Measurements from ENCODE around the gene CRYBB1. TPM values are rescaled to one million over a fixed set of nuclear protein-coding genes. Genes with fewer than 3 reads are reported as not detected.

The CRYBB1 gene
- total RNA-seq, 1 experiment from 2014 or later, result not detected

GRCh38 chr22:26608129-26608528 is 9.7 kb downstream of the CRYBB1 start:
- DNase-seq (ENCODE audit: low read depth, low spot score) (no peak), ATAC-seq (no peak)
- no TSS peak for BruUV-seq (replicated peaks)
- CTCF ChIA-PET, result no interaction called here
- no peaks in the 10 kb centered on the region for H3K9me3 ChIP-seq (ENCODE audit: control insufficient read depth, insufficient read depth, low read depth, low read length)
- H3K36me3 ChIP-seq (ENCODE audit: control insufficient read depth, insufficient read depth, low read length), result no peaks in the 10 kb centered on the region
- H3K27me3 ChIP-seq (ENCODE audit: control insufficient read depth, insufficient read depth, low read length), result no peaks in the 10 kb centered on the region
- intact Hi-C loops (cut with micrococcal nuclease; ENCODE audit: unreplicated experiment) (no loop called here), in situ Hi-C loops (cut with HindIII; ENCODE audit: low pct_unique_long_range_greater_than_20kb, low sequenced_read_pairs) (no loop called here)
- no peak overlapping the region for H3K27ac ChIP-seq (ENCODE audit: low read length)
- no peaks in the 10 kb centered on the region for H3K4me1 ChIP-seq (ENCODE audit: control insufficient read depth, insufficient read depth, low read length)
- H3K4me3 ChIP-seq (ENCODE audit: low read depth in 2 of 2, low read length in 2 of 2), result no peak overlapping the region
- POLR2A ChIA-PET, result no interaction called here
- TF ChIP-seq TCF7L2 (IDR thresholded peaks at IDR 0.05; ENCODE audit: low read depth, low read length), result no peak
- no peak for TF ChIP-seq POLR2AphosphoS5 (IDR thresholded peaks at IDR 0.05; ENCODE audit: low read depth, low read length)
- TF ChIP-seq REST (IDR thresholded peaks at IDR 0.05; ENCODE audit: insufficient read depth in 1 of 2, low read depth in 2 of 2, low read length in 1 of 2), result no peak

GRCh38 chr22:26606611-26607010 is 11.2 kb downstream of the CRYBB1 start:
- in situ Hi-C loops (cut with HindIII; ENCODE audit: low pct_unique_long_range_greater_than_20kb, low sequenced_read_pairs), result no loop called here
- ATAC-seq (no peak), DNase-seq (ENCODE audit: low read depth, low spot score) (no peak)
- Histone ChIP-seq H3K27me3 (ENCODE audit: control insufficient read depth, insufficient read depth, low read length) (no peaks in the 10 kb centered on the region), H3K9me3 (ENCODE audit: control insufficient read depth, insufficient read depth, low read depth, low read length) (no peaks in the 10 kb centered on the region), H3K27ac (ENCODE audit: low read length) (no peak overlapping the region), H3K4me3 (ENCODE audit: low read depth in 2 of 2, low read length in 2 of 2) (no peak overlapping the region), H3K4me1 (ENCODE audit: control insufficient read depth, insufficient read depth, low read length) (no peaks in the 10 kb centered on the region), H3K36me3 (ENCODE audit: control insufficient read depth, insufficient read depth, low read length) (no peaks in the 10 kb centered on the region)
- ChIA-PET POLR2A (interaction anchor here (0.6 kb wide), 1 partner anchor 123 kb away, joined by 5 read pairs; the partner anchor contains the start of gene HPS4), CTCF (no interaction called here)
- TF ChIP-seq REST (IDR thresholded peaks at IDR 0.05; ENCODE audit: insufficient read depth in 1 of 2, low read depth in 2 of 2, low read length in 1 of 2), result no peak
- no peak for TF ChIP-seq CTCF (IDR thresholded peaks at IDR 0.05)
- TF ChIP-seq POLR2AphosphoS5 (IDR thresholded peaks at IDR 0.05; ENCODE audit: low read depth, low read length), result no peak
- no peak for TF ChIP-seq TCF7L2 (IDR thresholded peaks at IDR 0.05; ENCODE audit: low read depth, low read length)
- no peak for TF ChIP-seq SIN3A (IDR thresholded peaks at IDR 0.05; ENCODE audit: borderline replicate concordance, insufficient read depth, low read depth, low read length)
- no TSS peak for BruUV-seq (replicated peaks)
- intact Hi-C loops (cut with micrococcal nuclease; ENCODE audit: unreplicated experiment), result no loop called here

All from Panc1 (cell line).